Sigmoid colon (tissue), 7 donors: Measurements from ENCODE around the gene VIT. TPM values are rescaled to one million over a fixed set of nuclear protein-coding genes. Genes with fewer than 3 reads are reported as not detected.

Source experiments
- DNase-seq: peaks from one replicate; pipeline ENCODE4 v3.0.0-alpha.2; 2019
- H3K27ac ChIP-seq, 4 donors: fragments of 200-600 bp; sonication (generic); one replicate each; pipeline ENCODE4 v1.5.1; 2016 to 2019; ENCODE audit warnings: mild to moderate bottlenecking in 1 of 4
- H3K27me3 ChIP-seq, 3 donors: fragments of 200-600 bp; sonication (generic); one replicate each; pipeline ENCODE4 v1.5.1; 2019; ENCODE audit warnings: mild to moderate bottlenecking in 1 of 3
- H3K36me3 ChIP-seq, 4 donors: fragments of 200-600 bp; sonication (generic); one replicate each; pipeline ENCODE4 v1.5.1; 2016 to 2019
- H3K4me1 ChIP-seq, 4 donors: fragments of 200-600 bp; sonication (generic); one replicate each; pipeline ENCODE4 v1.5.1; 2017 to 2019
- H3K4me3 ChIP-seq, 4 donors: fragments of 200-600 bp; sonication (generic); one replicate each; pipeline ENCODE4 v1.5.1; 2017 to 2019; ENCODE audit warnings: mild to moderate bottlenecking in 2 of 4, moderate library complexity in 1 of 4
- H3K9me3 ChIP-seq, 4 donors: fragments of 200-600 bp in 3 of 4; sonication (generic) in 3 of 4; one replicate each; pipeline versions ENCODE4 v1.5.1 to v1.6.1; 2013 to 2019
- CTCF ChIP-seq, 4 experiments: fragments of 450-650 bp in 3 of 4; fragments of 200-600 bp in 1 of 4; IDR thresholded peaks; one replicate each; pipeline ENCODE4 v1.5.1; 2016 to 2019; ENCODE audit warnings: antibody characterized with exemption in 4 of 4, mild to moderate bottlenecking in 3 of 4, moderate library complexity in 2 of 4
- EP300 ChIP-seq, 4 donors: sonication (generic); formaldehyde crosslinking; IDR thresholded peaks; one replicate each; pipeline ENCODE4 v1.6.1; 2017; ENCODE audit warnings: antibody characterized with exemption in 4 of 4
- POLR2A ChIP-seq, 2 donors: fragments of 450-650 bp; IDR thresholded peaks; one replicate each; pipeline ENCODE4 v1.6.1; 2016; ENCODE audit warnings: antibody characterized with exemption in 2 of 2, mild to moderate bottlenecking in 2 of 2, moderate library complexity in 2 of 2
- POLR2AphosphoS5 ChIP-seq, 4 donors: sonication (generic); formaldehyde crosslinking; IDR thresholded peaks; one replicate each; pipeline ENCODE4 v1.6.1; 2017; ENCODE audit warnings: antibody characterized with exemption in 4 of 4
- WGBS, 2 donors: extraction: QIAGEN DNeasy Blood & Tissue Kit; methylation state at CpG; one replicate each; pipeline ENCODE4 v1.1.7; 2013; 5-methylcytosine and 5-hydroxymethylcytosine counted together
- intact Hi-C: fragments of 100-400 bp; cut with DNase I; formaldehyde crosslinking; loops from one replicate; pipeline ENCODE4 v1.15.1; 2023
- polyA plus RNA-seq, 3 donors: library from polyadenylated mRNA; stranded (reverse); fragments of 200-250 nt; gene quantifications; one replicate each; pipeline ENCODE4 v1.2.3, GENCODE V29; 2013
- total RNA-seq, 4 donors: library from RNA; depleted of rRNA; stranded (reverse); fragments of >200 nt; gene quantifications; one replicate each; pipeline ENCODE4 v1.1.0, GENCODE V29; 2016
- donor health status: healthy with polysubstance abuse.
- donor health status: Bipolar disorder and iron deficiency.
- donor health status: healthy.

VIT gene
- total and polyA plus RNA-seq, 7 donors, result 1.1 to 16.5 (median 9.6) TPM; not detected in 1

- Histone ChIP-seq H3K27ac (no peak overlapping the region), H3K27me3 (no peaks in the 10 kb centered on the region), H3K4me3 (no peak overlapping the region), H3K9me3 (peaks cover 0 to 3% (median 0%) of the 10 kb centered on the region in 4 donors), H3K4me1 (no peaks in the 10 kb centered on the region), H3K36me3 (no peaks in the 10 kb centered on the region)
- no peak for TF ChIP-seq POLR2A (IDR thresholded peaks at IDR 0.05)
- no peak for TF ChIP-seq POLR2AphosphoS5 (IDR thresholded peaks at IDR 0.05)
- no peak for TF ChIP-seq EP300 (IDR thresholded peaks at IDR 0.05)
- no peak for TF ChIP-seq CTCF (IDR thresholded peaks at IDR 0.05)
- 96 to 99% methylated on average over 1 of the region's 1 CpG for WGBS, 2 donors
- DNase-seq, result no peak
- intact Hi-C loops, result no loop called here
These were observed 51.7 kb downstream of the VIT start for GRCh38 chr2:36748166-36748565.

GRCh38 chr2:36750101-36750500 lies 53.6 kb downstream of the VIT start:
- DNase-seq, result no peak
- H3K36me3 ChIP-seq, result no peaks in the 10 kb centered on the region
- no peaks in the 10 kb centered on the region for H3K4me1 ChIP-seq
- TF ChIP-seq POLR2A (IDR thresholded peaks at IDR 0.05) (no peak), CTCF (IDR thresholded peaks at IDR 0.05) (no peak), EP300 (IDR thresholded peaks at IDR 0.05) (no peak), POLR2AphosphoS5 (IDR thresholded peaks at IDR 0.05) (no peak)
- H3K27ac ChIP-seq, result no peak overlapping the region
- no peaks in the 10 kb centered on the region for H3K27me3 ChIP-seq
- no peak overlapping the region for H3K4me3 ChIP-seq
- intact Hi-C loops, result no loop called here
- WGBS, 2 donors, result 90 to 91% methylated on average over 5 of the region's 5 CpGs
- no peaks in the 10 kb centered on the region for H3K9me3 ChIP-seq

GRCh38 chr2:36753706-36754221 lies 57.3 kb downstream of the VIT start:
- Histone ChIP-seq H3K4me1 (no peaks in the 10 kb centered on the region), H3K36me3 (no peaks in the 10 kb centered on the region), H3K4me3 (no peak overlapping the region), H3K27me3 (no peaks in the 10 kb centered on the region), H3K27ac (no peak overlapping the region), H3K9me3 (no peaks in the 10 kb centered on the region)
- 64 to 68% methylated on average over 5 of the region's 5 CpGs for WGBS, 2 donors
- DNase-seq, result no peak
- no peak for TF ChIP-seq CTCF (IDR thresholded peaks at IDR 0.05)
- intact Hi-C loops, result no loop called here

- intact Hi-C loops, result no loop called here
- H3K36me3 ChIP-seq, result no peaks in the 10 kb centered on the region
- H3K9me3 ChIP-seq, result no peaks in the 10 kb centered on the region
- TF ChIP-seq POLR2AphosphoS5 (IDR thresholded peaks at IDR 0.05), result no peak
- no peak for TF ChIP-seq CTCF (IDR thresholded peaks at IDR 0.05)
- TF ChIP-seq EP300 (IDR thresholded peaks at IDR 0.05), result no peak
- no peak for TF ChIP-seq POLR2A (IDR thresholded peaks at IDR 0.05)
- H3K4me1 ChIP-seq, result no peaks in the 10 kb centered on the region
- no peak for DNase-seq
- no peak overlapping the region for H3K27ac ChIP-seq
- 63 to 91% methylated on average over 3 of the region's 3 CpGs for WGBS, 2 donors
- H3K4me3 ChIP-seq, result no peak overlapping the region
- H3K27me3 ChIP-seq, result no peaks in the 10 kb centered on the region
These were observed 58.1 kb downstream of the VIT start for GRCh38 chr2:36754578-36754977.

GRCh38 chr2:36756438-36756837 lies 59.9 kb downstream of the VIT start:
- no peaks in the 10 kb centered on the region for H3K9me3 ChIP-seq
- TF ChIP-seq POLR2AphosphoS5 (IDR thresholded peaks at IDR 0.05) (no peak), POLR2A (IDR thresholded peaks at IDR 0.05) (no peak), EP300 (IDR thresholded peaks at IDR 0.05) (no peak), CTCF (IDR thresholded peaks at IDR 0.05) (no peak)
- no peaks in the 10 kb centered on the region for H3K27me3 ChIP-seq
- H3K4me1 ChIP-seq, result no peaks in the 10 kb centered on the region
- WGBS, 2 donors, result 83 to 86% methylated on average over 8 of the region's 8 CpGs
- no peaks in the 10 kb centered on the region for H3K36me3 ChIP-seq
- intact Hi-C loops, result no loop called here
- DNase-seq, result no peak
- H3K4me3 ChIP-seq, result no peak overlapping the region
- no peak overlapping the region for H3K27ac ChIP-seq
